Liver (tissue), 9 donors: Measurements from ENCODE around the gene FTHL17. TPM values are rescaled to one million over a fixed set of nuclear protein-coding genes. Genes with fewer than 3 reads are reported as not detected.

ENCODE experiments used
- DNase-seq: peaks from one replicate; pipeline ENCODE4 v3.0.0-alpha.2; 2017; ENCODE audit warnings: low spot score
- H3K27ac ChIP-seq, 2 donors: one replicate each; pipeline ENCODE4 v1.7.0; 2013; ENCODE audit warnings: inconsistent platforms in 2 of 2, low read length in 2 of 2, control low read depth in 1 of 2, low read depth in 1 of 2, mild to moderate bottlenecking in 1 of 2
- H3K27me3 ChIP-seq, 4 donors: one replicate each; pipeline versions ENCODE4 v1.6.1 to v1.7.0; 2013; ENCODE audit warnings: low read length in 3 of 4, inconsistent platforms in 1 of 4, mild to moderate bottlenecking in 1 of 4, moderate library complexity in 1 of 4; ENCODE audit not compliant: control insufficient read depth in 4 of 4, insufficient read depth in 4 of 4
- H3K36me3 ChIP-seq, 4 donors: one replicate each; pipeline versions ENCODE4 v1.6.1 to v1.7.0; 2013; ENCODE audit warnings: low read length in 3 of 4, mild to moderate bottlenecking in 3 of 4, low read depth in 1 of 4, moderate library complexity in 1 of 4; ENCODE audit not compliant: control insufficient read depth in 4 of 4, insufficient read depth in 3 of 4
- H3K4me1 ChIP-seq, 4 donors: one replicate each; pipeline versions ENCODE4 v1.6.1 to v1.7.0; 2013; ENCODE audit warnings: low read length in 3 of 4, mild to moderate bottlenecking in 3 of 4, moderate library complexity in 1 of 4; ENCODE audit not compliant: control insufficient read depth in 4 of 4, insufficient read depth in 4 of 4
- H3K4me3 ChIP-seq, 3 donors: one replicate each; pipeline versions ENCODE4 v1.6.1 to v1.7.0; 2013; ENCODE audit warnings: low read length in 3 of 3, control low read depth in 1 of 3, low read depth in 1 of 3, mild to moderate bottlenecking in 1 of 3
- H3K9ac ChIP-seq, 2 donors: one replicate each; pipeline ENCODE4 v1.7.0; 2013; ENCODE audit warnings: low read length in 2 of 2, mild to moderate bottlenecking in 2 of 2, moderate library complexity in 2 of 2, control low read depth in 1 of 2, low read depth in 1 of 2
- H3K9me3 ChIP-seq, 4 donors: one replicate each; pipeline versions ENCODE4 v1.6.1 to v1.7.0; 2013; ENCODE audit warnings: low read length in 3 of 4; ENCODE audit not compliant: control insufficient read depth in 4 of 4
- CTCF ChIP-seq: fragments of 150-350 bp; IDR thresholded peaks from 2 replicates; pipeline ENCODE4 v1.5.1; 2017; ENCODE audit warnings: improper control_type of control experiment, low read depth, low read length; ENCODE audit not compliant: missing input control
- FOXA1 ChIP-seq: IDR thresholded peaks from 2 replicates; pipeline ENCODE4 v1.6.1; 2016; ENCODE audit warnings: antibody characterized with exemption
- GABPA ChIP-seq, 2 donors: IDR thresholded peaks in 1 of 2; conservative IDR thresholded peaks in 1 of 2; 2 replicates each; pipeline ENCODE4 v1.6.1; 2016; ENCODE audit warnings: antibody characterized with exemption in 2 of 2, mild to moderate bottlenecking in 1 of 2, moderate library complexity in 1 of 2
- HNF4A ChIP-seq, 2 donors: conservative IDR thresholded peaks; 2 replicates each; pipeline ENCODE4 v1.6.1; 2016; ENCODE audit warnings: antibody characterized with exemption in 2 of 2, mild to moderate bottlenecking in 2 of 2
- NR2F2 ChIP-seq: IDR thresholded peaks from 2 replicates; pipeline ENCODE4 v1.6.1; 2016; ENCODE audit warnings: antibody characterized with exemption
- REST ChIP-seq: IDR thresholded peaks from 2 replicates; pipeline ENCODE4 v1.6.1; 2016; ENCODE audit warnings: antibody characterized with exemption, mild to moderate bottlenecking
- RXRA ChIP-seq, 2 donors: IDR thresholded peaks; 2 replicates each; pipeline ENCODE4 v1.6.1; 2017 to 2018; ENCODE audit warnings: antibody characterized with exemption in 2 of 2, mild to moderate bottlenecking in 1 of 2
- TAF1 ChIP-seq: conservative IDR thresholded peaks from 2 replicates; pipeline ENCODE4 v1.6.1; 2016; ENCODE audit warnings: antibody characterized with exemption, mild to moderate bottlenecking
- YY1 ChIP-seq: IDR thresholded peaks from 2 replicates; pipeline ENCODE4 v1.6.1; 2016; ENCODE audit warnings: antibody characterized with exemption, mild to moderate bottlenecking
- ZBTB33 ChIP-seq: IDR thresholded peaks from 2 replicates; pipeline ENCODE4 v1.6.1; 2016; ENCODE audit warnings: antibody characterized with exemption
- WGBS: extraction: QIAGEN DNeasy Blood & Tissue Kit; methylation state at CpG from one replicate; pipeline ENCODE4 v1.1.7; 2013; 5-methylcytosine and 5-hydroxymethylcytosine counted together
- polyA plus RNA-seq, 2 donors: library from polyadenylated mRNA; stranded (reverse) in 1 of 2; unstranded in 1 of 2; fragments of 200-250 nt in 1 of 2; fragments of >200 nt in 1 of 2; fragmentation: Nextera tagmentation in 1 of 2; extraction: Ambion mirVana in 1 of 2; gene quantifications; one replicate each; pipeline versions ENCODE4 v1.2.1 to v1.2.3, GENCODE V29; 2013 to 2015
- total RNA-seq, 2 donors: library from RNA; depleted of rRNA; stranded (reverse); fragments of >200 nt; gene quantifications; one replicate each; pipeline ENCODE4 v1.2.3, GENCODE V29; 2014
- TF ChIP-seq, protein P1 (sequence below): IDR thresholded peaks from 2 replicates; pipeline ENCODE4 v1.6.1; 2016; ENCODE audit warnings: antibody characterized with exemption
- donor health status: healthy.
- donor health status: healthy.
- donor health status: healthy.
- donor health status: healthy.
- donor health status: healthy.

FTHL17 gene
- total and polyA plus RNA-seq, 4 donors: not detected

DNA sequence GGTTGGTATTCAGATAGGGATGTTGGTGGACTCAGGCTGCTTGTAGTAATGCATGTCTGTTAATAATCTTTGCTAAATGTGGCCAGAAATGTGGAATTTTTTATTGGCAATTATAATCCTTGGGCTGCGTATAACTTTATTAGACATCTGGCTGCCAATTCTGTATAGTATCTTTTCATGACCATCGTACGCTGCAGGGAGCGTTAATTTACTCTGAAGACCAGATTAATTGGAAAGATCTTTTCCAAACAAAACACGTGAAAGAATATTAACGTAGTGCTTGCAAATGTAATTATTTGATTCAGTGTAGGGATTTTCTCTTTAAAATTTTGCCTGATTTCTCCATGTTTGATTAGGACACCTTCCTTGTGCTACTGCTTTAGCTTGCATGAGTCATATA is 38.8 kb upstream of the FTHL17 start:
- Histone ChIP-seq H3K9me3 (no peaks in the 10 kb centered on the region), H3K27me3 (no peaks in the 10 kb centered on the region), H3K9ac (no peak overlapping the region), H3K27ac (no peak overlapping the region), H3K4me1 (no peaks in the 10 kb centered on the region), H3K4me3 (no peak overlapping the region), H3K36me3 (no peaks in the 10 kb centered on the region)
- DNase-seq: no peak
- TF ChIP-seq ZBTB33: no peak
- TF ChIP-seq HNF4A (conservative IDR thresholded peaks at IDR 0.05): no peak
- TF ChIP-seq, protein P1, sequence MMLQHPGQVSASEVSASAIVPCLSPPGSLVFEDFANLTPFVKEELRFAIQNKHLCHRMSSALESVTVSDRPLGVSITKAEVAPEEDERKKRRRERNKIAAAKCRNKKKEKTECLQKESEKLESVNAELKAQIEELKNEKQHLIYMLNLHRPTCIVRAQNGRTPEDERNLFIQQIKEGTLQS: no peak
- no peak for TF ChIP-seq RXRA (IDR thresholded peaks at IDR 0.05)
- TF ChIP-seq YY1: no peak
- TF ChIP-seq REST: no peak
- no peak for TF ChIP-seq CTCF
- WGBS: 96% methylated on average over 6 of the region's 6 CpGs

DNA sequence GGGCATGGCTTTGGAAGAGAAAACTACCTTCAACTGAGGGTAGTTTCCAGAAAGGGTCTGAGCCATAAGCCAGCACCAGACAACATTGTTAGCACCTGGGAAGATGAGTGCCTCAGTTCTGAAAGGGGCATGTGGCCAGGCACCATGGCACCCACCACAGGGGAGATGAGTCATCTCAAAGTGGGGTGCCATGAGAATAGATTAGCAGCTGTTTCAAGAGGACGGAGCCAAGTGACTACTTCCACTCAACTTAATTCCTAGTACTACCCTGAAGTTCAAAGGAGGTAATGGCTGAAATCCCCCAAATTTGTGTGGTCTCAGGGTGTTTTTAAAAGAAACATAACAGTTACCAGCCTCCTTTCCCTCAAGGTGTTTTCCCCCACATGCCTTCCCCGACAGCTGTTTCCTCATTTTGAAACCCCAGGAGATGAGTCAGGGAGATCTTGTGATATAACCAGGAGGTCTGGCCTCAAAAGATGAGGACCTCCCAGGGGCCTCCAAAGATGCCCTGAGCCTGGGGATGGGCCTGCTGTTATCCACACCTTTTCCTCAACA is 27.8 kb upstream of the FTHL17 start:
- Histone ChIP-seq H3K36me3 (no peaks in the 10 kb centered on the region), H3K27ac (no peak overlapping the region), H3K9ac (no peak overlapping the region), H3K4me1 (no peaks in the 10 kb centered on the region), H3K27me3 (no peaks in the 10 kb centered on the region), H3K9me3 (no peaks in the 10 kb centered on the region), H3K4me3 (no peak overlapping the region)
- TF ChIP-seq GABPA (IDR thresholded peaks at IDR 0.05 in 1 of 2, conservative IDR thresholded peaks at IDR 0.05 in 1 of 2): no peak
- no peak for TF ChIP-seq ZBTB33
- no peak for TF ChIP-seq FOXA1
- TF ChIP-seq TAF1: no peak
- no peak for TF ChIP-seq NR2F2
- no peak for TF ChIP-seq YY1
- no peak for DNase-seq
- whole genome bisulfite sequencing: 80% methylated on average over 2 of the region's 2 CpGs
